Amniotic stem cell (primary cell): ENCODE measurements around the gene STRC.
"Not testable (repeated sequence)": the region's sequence is repeated elsewhere in the genome, so short reads cannot be mapped to it uniquely, and the experiment has no call there.

Source experiments
- DNase-seq: peaks from one replicate; lab custom pipeline; 2025; lab: John Stamatoyannopoulos, UW

STRC gene

DNA sequence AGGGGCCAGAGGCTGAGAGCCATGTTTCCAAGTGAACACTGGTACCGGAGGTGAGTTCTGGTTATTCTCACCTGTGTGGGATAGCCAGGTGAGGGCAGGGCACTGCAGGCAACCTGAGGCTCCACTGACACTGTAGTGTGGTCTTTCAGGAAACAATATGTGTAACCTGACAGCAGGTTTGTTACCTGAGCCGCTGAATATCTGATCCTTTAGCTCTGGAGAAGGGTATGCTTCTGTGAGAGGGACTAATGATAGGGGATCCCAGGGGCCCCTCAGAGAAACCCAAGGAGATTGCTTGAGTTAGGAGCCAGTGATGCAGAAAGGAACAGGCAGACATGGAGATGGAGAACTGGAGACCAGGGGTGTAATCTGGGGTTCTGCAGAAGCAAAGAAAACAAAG lies at the start of gene STRC:
STRC (minus strand) TSS at position 101 of the 400 bp plus-strand sequence; CDS start at position 23, 78 bp downstream.
- DNase-seq, result not testable (repeated sequence)

DNA sequence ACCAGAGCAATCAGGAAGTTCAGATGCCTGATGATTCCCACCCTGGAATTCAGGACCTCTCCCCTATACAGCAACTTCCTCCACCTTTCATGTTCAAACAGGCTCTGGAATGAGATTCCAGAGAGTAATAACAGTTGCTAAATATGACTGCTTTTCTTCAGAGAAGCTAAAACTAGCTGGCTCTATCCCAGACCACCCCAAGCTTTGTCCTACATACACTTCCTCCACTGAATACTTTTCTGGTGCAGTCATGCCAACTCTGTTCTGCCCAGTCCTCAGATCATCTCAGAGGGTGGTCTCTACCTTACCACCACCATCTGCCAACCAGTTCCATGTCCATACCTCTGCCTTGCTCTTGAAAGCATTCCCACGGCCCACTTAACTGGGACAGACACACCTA lies 47.6 kb upstream of the STRC start:
- DNase-seq, result not testable (repeated sequence)

DNA sequence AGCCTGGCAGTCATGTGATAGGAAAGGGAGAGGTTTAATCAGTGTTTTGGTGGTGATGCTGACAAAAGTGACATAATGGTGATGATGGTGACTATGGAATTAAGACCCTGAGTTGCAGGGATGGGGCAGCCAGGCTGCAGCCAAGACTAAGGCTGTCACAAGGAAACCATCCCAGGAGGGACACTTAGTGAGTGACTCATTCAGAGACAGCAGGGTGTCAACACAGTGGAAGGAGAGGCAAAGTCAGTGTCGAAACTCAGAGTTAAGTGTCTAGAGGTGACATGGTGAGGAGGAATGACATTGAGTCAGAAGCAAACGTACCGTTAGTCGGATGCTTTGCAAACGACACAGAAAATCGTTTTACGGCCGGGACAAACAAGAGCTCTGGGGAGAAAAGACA lies 44.7 kb upstream of the STRC start:
- not testable (repeated sequence) for DNase-seq

DNA sequence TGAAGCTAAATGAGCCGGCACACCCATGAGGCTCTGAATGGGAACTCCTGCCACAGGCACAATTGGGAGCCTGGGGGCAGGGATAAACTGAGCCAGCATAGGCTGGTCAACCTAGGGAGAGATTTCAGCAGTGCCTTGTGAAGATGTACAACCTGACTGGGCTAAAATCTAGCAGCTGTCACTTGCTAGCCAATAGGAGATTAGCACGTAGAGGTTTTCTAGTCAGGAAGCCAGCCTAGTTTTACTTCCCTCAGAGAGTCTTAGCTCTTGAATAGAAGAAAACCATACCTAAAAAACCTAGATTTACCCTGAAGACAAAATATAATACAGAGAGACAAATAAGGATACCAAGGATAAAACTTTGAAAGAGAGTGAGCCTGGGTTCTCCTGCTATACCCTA lies 43.7 kb upstream of the STRC start:
- not testable (repeated sequence) for DNase-seq

DNA sequence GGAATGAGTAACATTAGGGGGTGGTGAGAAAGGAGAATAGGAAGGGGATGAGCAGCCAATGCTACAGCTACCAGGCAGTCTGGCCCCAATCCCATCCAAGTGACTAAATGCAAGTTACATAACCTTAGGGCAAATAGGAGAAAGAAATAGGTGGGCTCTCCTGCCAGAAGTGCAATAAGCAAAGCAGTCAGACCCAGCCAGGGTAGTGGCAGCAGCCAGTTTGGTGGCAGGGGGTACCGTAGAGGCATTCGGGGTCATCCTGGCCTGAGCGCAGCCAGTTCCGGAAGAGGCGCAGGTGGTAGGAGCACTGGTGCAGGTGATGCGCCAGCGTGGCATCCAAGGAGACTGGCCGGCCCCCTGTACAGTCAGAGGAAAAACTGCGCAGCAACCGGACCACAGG lies 41.1 kb upstream of the STRC start:
- not testable (repeated sequence) for DNase-seq

DNA sequence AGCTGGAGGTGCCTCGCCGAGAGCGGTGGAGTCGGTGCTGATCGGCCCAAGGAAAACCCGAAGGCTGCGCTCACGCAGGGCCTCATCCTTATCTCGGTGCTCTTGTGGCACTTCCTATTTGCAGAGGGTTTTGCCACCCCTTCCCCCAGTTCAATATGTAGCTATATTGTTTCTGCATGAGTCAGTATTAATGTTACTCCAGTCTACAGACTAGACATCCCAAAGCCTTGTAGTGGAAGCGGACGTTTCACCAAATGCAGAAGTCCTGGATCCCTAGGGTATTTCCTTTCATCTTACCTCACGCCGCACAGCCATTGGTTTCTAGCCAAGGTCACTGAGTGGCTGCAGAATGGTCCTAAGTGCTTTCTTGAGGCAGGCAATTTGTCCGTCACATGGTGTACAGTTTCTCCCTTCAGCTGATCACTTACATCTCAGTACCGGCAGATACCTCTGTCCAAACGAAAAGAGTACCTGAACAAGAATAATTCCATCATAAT lies 30.9 kb upstream of the STRC start:
- not testable (repeated sequence) for DNase-seq

DNA sequence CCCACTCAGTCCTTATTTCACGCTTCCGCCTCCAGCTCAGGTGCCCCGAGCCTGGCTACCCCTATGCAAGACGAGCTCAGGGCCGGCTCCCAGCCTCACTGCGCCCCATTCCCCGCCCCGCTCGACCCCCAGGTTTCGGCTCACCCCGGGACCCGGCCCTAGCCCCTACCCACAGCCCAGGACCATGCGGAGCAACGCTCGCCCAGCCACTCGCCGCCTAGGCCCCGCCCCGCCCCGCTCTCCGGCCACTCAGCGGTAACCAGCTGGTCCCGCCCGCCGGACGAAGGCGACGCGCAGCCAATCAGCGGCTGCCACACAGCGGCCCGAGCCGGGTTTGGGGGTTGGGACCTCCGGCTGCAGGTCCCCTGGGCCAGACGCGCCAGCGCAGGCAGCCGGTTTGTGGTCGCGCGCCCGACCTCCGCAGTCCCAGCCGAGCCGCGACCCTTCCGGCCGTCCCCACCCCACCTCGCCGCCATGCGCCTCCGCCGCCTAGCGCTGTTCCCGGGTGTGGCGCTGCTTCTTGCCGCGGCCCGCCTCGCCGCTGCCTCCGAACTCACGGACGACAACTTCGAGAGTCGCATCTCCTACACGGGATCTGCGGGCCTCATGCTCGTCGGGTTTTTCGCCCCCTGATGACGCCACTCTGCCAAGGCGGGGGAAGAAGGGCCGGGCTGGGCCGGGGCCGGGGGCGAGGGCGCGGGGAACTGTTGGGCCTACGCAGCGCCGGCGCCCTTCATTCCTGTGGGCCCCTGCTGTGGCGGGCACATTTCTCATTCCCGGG lies 30.2 kb upstream of the STRC start, which contains the start of gene CATSPER2:
CATSPER2 (minus strand) TSS at position 196 of the 781 bp plus-strand sequence. CDS start 783 bp downstream, outside the sequence.
- DNase-seq, result no peak

DNA sequence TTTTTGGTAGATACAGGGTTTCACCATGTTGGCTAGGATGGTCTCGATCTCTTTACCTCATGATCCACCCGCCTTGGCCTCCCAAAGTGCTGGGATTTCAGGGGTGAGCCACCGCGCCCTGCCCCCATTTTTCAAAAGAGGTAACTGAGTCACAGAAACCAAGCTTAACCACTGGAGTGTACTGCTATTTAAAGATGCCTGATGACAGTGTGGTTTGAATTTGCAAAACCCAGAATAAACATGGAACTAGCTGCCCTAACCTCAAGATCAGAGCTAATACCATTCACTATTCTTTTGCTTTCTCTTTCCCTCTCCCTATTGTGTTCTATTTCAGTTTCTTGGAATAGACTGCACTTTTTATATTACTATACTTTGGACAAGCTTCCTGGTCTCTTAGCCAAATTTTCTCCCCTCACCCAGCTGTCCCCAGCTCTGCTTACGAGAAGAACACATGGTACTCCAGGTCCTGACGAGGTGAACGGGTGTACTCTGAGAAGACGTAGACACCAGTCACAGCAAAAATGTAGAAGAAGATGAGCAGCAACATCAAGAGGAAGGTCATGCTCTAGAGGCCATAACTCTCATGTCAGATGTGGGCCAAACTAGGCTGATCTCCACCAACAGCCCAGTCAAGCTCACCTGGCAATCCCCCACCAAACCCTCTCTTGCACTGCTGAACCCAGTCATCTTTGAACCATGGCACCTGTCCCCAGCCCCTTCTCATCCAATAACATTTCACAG lies 20.0 kb upstream of the STRC start:
- DNase-seq, result not testable (repeated sequence)

DNA sequence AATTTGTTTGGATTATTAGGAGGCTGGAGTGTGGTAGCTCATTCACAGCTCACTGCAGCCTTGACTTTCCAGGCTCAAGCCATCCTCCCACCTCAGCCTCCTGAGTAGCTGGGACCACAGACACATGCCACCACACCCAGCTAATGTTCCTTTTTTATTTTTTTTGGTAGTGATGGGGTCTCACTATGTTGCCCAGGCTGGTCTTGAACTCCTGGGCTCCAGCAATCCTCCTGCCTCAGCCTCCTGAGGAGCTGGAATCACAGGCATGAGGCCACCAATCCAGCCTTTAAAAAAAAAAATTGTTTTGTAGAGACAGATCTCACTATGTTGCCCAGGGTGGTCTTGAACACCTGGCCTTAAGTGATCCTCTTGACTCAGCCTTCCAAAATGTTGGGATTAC lies 8.3 kb upstream of the STRC start:
- DNase-seq, result not testable (repeated sequence)

DNA sequence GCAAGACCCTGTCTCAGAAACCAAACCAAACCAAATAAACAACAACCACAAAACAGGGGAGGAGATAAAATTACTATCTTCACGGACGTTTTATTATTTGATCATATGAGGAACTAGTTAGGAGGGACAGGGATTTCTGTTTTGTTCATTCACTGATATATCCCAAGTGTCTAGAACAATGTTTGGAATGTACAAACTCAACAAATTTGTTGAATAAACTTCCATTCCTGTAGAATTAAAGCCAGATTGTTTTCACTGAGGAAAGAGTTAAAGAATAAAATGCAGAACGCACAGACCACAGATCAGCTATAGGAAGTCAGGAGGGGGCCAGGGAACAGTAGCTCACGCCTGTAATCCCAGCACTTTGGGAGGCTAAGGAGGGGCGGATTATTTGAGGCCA lies 6.5 kb upstream of the STRC start:
- DNase-seq, result no peak

DNA sequence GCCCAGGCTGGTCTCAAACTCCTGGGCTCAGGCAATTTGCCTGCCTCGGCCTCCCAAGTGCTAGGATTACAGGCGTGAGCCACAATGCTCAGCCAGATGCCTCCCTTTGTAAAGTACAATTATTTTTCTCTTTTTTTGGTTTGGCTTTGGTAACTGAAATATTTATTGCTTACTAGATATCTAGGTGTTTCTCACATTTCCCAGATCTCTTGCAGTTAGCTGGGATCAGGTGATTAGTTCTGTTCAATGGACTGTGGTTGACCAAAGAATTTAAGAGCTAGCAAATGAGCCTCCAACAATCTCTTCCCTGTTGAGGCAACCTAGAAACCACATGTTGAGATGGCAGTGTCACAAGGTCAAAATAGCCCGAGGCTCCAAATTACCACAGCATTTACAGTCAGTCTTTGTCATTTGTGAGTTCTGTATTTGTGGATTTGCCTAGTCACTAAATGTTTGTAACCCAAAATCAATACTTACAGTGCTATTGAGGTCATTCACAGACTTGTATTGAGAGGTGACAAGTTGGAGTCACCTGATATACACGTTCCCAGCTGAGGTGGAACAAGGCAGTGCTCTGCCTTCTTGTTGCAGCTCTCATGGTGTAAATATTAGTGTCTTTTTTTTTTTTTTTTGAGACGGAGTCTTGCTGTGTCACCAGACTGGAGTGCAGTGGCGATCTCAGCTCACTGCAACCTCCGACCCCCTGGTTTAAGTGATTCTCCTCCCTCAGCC lies 3.6 kb upstream of the STRC start:
- DNase-seq, result not testable (repeated sequence)

DNA sequence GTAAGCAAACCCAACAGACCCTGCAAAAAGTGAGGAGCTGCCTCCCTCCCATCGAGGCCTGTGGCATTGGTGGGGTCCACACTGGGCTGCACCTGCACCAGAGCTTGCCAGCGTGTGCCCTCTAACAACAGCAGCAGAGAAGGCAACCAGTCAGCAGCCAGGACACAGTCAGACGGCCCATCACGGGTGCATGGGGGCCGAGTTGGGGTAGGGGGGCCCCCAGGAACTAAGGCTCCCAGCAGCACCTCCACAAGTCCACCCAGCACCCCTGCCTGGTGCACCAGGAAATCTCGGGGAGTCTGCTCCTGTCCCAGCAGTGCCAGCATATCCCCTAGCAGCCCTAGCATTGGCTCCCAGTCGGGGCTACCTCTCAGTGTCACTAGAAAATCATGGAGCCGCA lies 850 bp downstream of the STRC start:
- DNase-seq, result not testable (repeated sequence)

DNA sequence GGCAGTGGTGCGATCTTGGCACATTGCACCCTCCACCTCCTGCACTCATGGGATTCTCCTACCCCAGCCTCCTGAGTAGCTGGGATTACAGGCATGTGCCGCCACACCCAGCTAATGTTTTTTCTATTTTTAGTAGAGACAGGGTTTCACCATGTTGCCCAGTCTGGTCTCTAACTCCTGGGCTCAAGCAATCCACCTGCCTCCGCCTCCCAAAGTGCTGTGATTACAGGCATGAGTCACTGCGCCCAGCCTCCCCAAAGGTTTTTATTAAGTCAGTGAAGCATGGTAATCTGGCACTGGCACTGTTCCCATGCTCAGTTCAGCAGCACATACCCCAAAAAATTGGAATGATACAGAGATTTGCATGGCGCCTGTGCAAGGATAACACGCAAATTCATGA lies 16.4 kb downstream of the STRC start:
- DNase-seq, result not testable (repeated sequence)

DNA sequence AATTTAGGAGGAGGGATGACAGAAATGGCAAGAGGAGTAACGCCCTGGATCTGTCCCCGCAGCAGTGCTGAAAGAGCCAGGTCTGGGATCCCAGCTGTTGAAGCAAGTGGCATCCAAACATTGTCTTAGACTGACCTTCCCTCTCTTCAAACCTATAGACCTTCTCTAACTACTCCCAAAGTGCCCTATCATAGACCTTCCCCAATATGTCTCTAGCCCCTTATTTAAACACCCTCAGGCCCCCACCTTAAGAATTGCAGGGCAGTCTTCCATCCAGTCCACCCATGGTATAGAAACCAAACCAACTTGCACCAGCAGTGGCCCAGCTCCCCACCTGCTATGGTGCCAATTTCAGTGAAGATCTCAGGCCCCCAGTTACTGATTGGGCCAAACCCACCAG lies 18.4 kb downstream of the STRC start:
- not testable (repeated sequence) for DNase-seq

DNA sequence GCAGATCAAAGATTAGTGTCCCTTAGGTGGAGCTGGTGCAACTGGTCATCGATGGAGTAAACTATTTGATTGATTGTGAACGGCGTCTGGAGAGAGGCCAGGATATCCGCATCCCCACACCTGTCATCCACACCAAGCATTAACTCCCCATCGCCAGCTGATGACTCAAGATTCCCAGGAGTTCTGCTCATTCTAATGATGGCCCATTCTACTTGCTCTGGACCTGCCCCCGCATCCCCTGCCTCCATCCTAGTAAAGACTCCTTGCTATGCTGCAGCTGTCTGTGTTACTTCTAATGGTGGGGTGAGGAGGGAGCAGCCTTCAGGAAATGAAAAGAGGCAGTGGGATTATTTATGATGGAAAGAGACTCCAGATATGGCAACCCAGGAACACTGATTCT lies 19.5 kb downstream of the STRC start:
- DNase-seq, result not testable (repeated sequence)

DNA sequence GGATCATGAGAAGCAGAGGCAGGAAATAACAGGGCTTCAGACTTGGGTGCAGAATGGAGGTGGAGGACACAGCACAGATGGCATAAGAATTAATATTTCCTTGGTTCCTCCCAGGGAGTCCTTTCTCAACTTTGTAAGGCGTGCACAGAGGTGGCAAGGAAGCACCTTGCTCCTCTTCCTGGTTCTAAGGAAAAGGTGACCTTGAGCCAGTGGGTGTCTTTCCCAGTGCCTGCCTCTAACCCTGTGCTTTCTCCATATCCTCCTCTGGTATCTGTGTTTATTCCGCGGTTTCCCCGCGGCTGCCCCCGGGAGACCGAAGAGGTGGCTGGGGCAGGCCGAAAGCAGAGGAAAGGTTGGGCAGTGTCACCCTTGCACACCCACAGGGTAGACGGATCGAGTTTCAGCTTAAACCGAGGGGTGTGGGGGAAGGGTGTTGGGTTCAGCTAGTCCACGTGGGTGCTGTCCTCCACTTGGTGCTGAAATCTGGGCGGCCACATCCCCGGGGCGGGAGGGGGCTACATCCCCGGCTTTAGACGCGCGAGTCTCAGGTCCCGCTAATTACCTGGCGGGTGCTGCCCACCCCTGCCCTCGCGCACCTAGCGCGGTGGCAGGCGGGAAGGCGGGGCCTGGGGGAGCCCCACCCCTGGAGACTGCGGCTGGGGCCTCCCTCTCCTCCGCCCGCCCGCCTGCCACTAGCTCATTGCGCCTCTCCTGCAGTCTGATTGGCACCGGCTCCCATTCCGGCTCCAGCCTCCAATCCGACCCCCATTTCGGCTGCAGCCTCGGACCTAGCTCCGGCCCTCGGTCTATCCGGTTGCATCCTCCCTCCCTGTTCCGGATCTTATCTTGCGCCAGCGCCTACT lies 25.0 kb downstream of the STRC start, which contains the start of gene CKMT1B:
CKMT1B (plus strand) TSS at position 700 of the 863 bp plus-strand sequence. CDS start 192 bp downstream, outside the sequence.
- not testable (repeated sequence) for DNase-seq

DNA sequence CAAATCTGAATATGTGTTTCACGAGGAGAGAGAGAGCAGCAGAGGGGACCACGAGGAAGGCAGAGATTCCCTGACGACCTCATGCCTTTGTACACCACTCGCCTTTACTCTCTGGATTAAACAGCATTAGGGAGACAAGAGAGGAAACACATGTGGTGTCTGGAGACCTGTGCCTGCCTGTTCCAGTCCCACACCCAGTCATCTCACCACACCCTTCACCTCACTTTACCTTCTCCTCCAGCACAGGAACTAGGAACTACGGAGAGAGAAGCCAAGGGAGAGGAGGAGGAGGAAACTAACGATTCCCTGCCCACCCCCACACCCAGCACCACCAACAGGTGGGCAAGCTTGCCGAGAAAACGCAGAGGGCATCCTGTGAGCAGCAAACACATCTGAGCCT lies 25.8 kb downstream of the STRC start:
- not testable (repeated sequence) for DNase-seq

DNA sequence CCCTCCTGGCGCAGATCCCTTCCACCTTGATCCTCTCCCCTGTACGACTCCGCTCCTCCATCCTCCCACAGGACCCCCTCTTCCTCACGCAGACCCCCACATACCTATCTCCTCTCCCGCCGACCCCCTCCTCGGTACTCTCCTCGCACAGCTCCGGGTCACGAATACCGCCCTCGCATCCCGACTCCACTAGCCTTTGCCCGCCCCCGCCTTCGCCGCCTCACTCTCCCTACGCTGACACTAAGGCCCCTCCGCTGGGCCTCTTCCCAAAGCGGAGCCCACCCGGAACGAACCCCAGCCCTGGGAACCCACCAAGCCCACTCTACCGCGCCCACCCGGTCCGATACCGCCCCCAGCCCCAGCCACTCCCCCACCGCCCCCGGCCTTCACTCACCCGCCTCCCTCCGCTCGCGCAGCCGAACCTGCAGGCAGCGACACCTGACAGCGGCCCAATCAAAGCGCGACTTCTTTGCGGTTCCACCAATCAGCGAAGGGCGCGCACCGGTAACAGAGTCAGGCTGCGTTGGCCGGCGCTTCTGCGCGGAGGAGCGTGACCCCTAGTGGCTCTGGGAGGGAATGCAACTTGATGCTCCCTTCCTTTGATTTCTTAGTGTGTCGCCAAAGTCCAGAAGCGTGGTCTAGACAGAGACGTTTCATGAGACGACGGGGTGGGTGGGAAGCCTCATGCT lies 28.7 kb downstream of the STRC start, which contains the start of gene PPIP5K1:
PPIP5K1 (minus strand) TSS at position 431 of the 689 bp plus-strand sequence. CDS start 5,704 bp downstream, outside the sequence.
- DNase-seq, result not testable (repeated sequence)

DNA sequence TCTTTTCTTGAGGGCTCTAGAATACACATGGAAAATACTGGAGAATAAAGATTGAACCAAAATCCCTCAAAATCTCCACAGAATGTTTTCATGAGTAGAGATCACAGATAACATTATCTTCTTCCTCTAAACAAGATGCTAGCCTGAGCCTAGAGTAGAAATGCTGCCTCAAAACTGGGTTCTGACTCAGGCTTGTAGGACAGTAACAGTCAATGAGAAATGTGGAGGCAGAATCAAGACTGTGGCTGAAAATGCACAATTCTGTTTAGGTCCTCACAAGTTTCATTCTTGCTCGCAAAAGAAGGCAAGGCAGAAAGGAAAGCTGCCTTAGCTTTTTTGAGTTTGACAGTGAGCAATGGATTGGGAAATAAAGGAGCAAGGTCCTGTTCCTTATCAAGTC lies 44.0 kb downstream of the STRC start:
- not testable (repeated sequence) for DNase-seq

DNA sequence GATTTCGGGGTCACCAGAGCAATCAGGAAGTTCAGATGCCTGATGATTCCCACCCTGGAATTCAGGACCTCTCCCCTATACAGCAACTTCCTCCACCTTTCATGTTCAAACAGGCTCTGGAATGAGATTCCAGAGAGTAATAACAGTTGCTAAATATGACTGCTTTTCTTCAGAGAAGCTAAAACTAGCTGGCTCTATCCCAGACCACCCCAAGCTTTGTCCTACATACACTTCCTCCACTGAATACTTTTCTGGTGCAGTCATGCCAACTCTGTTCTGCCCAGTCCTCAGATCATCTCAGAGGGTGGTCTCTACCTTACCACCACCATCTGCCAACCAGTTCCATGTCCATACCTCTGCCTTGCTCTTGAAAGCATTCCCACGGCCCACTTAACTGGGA lies 52.0 kb downstream of the STRC start:
- DNase-seq, result not testable (repeated sequence)
